HL-60 (cell line): ENCODE data around the gene JAG1.

Source experiments
- CTCF ChIP-seq: IDR thresholded peaks from one replicate; pipeline ENCODE4 v1.5.1; 2011; ENCODE audit warnings: low read length, control low read depth, inconsistent platforms; ENCODE audit not compliant: insufficient read depth
- POLR2AphosphoS5 ChIP-seq: IDR thresholded peaks from 2 replicates; pipeline ENCODE4 v1.6.1; 2012; ENCODE audit warnings: low read depth

- TF ChIP-seq CTCF (no peak), POLR2AphosphoS5 (no peak)
Observed at GRCh38 chr20:10689385-10689784, 15.6 kb upstream of the JAG1 start.
